NCI-H187 (cell line): ENCODE data around the gene MRTFA.
"Not testable (repeated sequence)": the region's sequence is repeated elsewhere in the genome, so short reads cannot be mapped to it uniquely, and the experiment has no call there.

Experiments used
- DNase-seq, 2 experiments: peaks; one replicate each; lab custom pipeline; 2025; lab: John Stamatoyannopoulos, UW

The MRTFA gene

GRCh38 chr22:40554023-40554422, 82.5 kb downstream of the MRTFA start:
- not testable (repeated sequence) for DNase-seq

- no peak for DNase-seq
Observed at GRCh38 chr22:40553014-40553554, 83.4 kb downstream of the MRTFA start.

- no peak for DNase-seq
Observed at GRCh38 chr22:40552070-40552469, 84.4 kb downstream of the MRTFA start.

- no peak for DNase-seq
Observed at GRCh38 chr22:40547729-40548143, 88.8 kb downstream of the MRTFA start.

DNA sequence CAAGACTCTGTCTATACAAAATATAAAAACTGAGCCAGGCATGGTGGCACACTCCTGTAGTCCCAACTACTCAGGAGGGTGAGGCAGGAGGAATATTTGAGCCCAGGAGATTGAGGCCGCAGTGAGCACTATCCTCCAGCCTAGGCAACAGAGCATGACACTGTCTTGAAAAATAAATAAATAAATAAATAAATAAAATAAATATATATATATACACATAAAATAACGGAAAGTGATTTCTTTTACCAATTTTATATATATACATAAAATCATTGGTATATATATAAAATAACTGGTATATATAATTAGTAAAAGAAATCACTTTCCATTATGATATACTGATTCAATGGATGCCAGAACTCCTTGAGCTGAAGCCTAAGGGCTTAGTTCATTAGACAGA, 91.8 kb downstream of the MRTFA start:
- DNase-seq, result no peak

DNA sequence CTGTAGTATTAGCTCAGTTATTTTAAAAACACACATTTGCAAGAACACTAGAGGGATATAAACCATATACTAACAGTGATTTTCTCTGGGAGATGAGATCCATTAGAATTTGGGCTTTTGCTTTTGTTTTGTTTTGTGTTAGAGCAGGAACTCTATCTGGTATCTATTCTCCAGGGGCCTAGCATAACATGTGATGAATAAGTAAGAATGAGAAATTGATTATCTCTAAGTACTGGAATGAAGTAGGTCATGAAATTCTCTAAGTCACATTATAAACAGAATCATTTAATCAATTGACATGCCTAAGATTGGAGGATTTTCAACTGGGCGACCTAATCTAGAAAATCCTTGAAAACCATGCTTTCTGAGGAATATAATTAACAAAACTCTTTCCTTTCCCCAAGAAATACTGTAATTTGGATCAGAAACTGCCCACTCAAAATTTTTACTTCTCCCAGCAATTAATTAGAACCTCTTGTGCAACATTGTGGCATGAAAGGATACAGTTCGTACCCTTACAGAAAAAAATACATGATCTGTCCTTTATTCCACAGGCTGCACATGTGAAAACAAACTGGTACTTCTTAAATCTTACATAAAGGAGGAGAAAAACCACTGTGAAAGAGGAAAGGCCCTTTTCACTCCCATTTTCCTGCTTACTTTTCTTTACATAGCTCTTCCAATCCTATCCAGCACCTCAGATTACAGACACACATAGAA, 93.5 kb downstream of the MRTFA start:
- DNase-seq, result no peak

DNA sequence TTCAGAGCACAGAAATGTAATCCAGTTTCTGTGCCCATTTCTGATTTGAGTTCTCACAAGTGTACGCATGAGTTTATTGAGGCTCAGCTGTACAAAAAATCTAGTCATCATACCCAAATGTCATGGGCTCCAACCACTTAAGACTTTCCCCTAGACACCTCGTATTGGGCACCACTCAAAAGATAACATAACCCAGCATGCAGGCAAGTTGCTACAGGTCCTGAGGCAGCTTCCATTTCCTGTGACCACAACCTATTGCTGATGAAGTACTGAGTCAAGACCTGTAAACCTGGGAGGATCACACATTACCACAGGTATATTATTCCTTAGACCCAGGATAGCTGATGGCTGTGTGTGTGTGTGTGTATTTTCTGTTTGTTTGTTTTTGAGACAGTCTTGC, 95.2 kb downstream of the MRTFA start:
- DNase-seq, result no peak

DNA sequence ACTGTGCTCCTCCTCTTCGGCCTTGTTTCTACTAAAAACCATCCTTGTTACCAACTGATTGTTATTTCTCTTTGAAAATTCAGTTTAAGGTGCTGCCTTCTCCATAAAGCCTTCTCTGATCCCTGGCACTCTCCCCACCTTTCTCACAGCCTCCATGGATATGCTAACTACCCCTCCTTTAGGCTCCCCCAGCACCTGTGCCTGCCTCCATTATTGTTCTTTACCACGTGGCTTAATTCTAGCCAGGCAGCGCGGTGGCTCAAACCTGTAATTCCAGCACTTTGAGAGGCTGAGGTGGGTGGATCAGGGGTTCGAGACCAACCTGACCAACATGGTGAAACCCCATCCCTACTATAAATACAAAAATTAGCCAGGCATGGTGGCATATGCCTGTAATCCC, 96.3 kb downstream of the MRTFA start:
- no peak for DNase-seq

- not testable (repeated sequence) for DNase-seq
Observed at GRCh38 chr22:40536149-40536548, 100.4 kb downstream of the MRTFA start.

DNA sequence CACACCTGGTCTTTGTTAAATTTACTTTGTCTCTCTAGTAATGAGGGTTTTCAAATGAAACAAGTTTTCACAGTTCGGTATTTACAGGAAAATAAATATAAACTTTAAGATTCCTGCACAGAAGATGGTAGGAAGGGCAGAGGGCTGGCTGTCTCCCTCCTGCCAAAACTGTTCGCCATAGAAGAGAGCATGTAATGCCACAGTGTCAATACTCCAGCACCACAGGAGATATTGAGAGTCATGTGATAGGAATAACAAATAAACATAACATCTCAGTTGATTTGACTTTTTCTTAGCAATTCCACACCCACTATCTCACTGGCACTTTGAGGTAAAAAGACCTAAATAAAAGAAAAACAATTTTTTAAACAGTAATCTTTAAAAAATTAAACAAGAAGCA, 100.9 kb downstream of the MRTFA start:
- DNase-seq, result no peak

- no peak for DNase-seq
Observed at GRCh38 chr22:40535189-40535512, 101.4 kb downstream of the MRTFA start.

DNA sequence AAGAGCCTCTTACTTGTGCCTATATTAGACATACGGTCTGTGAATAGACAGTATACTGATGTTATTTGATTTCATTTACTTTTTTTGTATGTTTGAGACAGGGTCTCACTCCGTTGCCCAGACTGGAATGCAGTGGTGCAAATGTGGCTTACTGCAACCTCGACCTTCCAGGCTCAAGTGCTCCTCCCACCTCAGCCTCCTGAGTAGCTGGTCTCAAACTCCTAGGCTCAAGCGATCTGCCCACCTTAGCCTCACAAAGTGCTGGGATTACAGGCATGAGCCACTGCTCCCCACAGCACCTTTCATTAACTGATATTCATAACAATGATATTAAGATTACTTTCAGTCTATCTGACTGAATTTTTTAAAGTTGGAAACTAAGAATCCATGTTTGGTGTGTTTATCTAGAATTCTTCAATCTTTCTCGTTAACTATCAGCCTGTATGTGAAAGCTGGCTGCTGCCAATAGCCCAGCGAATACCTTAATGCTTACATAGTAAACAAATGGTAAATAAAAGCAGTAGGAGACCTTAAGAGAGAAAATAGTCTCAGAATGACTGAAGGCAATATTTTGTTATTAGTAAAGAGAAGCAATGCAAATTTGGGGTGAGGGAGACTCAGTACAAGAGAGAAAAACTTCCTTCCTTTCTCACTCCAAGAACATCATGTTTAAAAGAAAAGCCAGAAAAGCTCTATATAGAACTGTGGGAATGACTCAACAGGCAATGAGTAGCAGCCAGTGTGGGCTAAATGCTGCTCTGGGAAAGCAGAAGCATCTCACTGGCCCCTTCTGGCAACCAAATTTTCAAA, 101.9 kb downstream of the MRTFA start:
- DNase-seq, result no peak

DNA sequence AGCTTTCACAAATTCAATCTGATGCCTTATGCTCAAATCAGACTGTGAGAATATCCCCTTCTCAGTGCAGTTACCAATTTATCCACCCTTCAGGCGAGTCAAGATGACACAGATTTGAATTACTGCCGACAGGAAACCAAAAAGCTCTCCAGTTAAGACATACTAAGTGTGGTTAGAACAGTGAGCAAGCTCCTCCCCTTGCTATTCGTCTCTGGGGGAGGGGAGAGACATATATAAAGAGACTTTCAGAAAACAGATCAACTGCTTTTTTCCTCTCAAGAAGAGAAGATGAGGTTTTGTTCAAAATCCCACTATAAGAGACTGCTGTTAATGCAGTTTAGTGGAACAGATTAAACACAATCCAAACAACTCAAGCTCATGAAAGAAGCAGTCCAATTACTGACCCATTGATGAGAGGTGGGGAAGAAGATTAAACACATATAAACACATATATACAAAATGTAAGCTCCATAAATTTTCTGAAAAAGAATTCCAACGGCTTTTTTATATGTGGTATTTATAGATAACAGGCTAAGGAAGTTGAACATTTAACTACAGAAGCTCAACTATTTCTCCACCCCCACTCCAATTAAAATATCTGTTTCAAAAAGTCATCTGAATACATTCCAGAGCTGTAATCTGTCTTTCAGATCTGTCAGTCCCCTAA, 102.7 kb downstream of the MRTFA start:
- no peak for DNase-seq

DNA sequence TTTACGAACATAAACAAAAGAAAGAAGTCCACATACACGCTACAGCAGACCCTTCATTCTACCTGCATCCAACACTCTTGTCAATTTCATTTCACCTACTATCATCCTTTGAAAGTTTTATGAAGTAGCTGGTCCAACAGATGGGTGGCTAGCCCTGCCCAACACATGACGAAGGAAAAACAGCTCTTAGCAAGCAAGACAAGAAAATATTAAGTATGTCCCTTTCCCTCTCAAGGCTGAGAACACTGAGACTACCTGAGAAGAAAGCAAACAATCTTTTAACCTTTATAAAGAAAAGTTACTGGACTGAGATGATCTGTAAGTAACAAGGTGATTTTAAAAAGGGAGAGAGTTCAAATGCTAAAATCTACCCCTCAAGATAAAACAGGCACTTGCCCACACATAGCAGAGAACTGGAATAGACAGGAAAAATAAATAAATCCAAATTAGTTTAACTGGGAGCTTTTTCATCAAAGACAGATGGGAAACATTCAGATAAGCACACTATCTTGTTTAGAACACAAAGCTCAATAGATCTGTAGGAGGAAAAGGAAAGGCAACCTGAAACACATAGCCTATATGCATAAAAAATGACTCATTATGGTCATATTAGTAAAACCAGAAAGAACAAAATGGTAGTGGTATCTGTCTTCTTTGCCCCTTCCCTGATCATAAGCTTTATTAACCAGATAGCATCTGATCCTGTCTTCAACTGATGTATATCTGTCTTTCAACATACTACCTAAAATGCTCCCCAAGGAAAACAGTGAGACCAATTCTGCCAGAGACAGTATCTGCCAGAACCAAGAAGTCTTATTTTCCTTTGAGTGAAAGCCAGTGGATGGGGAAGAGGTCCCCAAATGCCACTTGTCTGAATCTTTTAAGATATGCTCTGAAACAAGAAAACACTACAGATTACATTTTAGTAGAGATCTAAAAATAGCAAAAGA, 104.3 kb downstream of the MRTFA start:
- no peak for DNase-seq

DNA sequence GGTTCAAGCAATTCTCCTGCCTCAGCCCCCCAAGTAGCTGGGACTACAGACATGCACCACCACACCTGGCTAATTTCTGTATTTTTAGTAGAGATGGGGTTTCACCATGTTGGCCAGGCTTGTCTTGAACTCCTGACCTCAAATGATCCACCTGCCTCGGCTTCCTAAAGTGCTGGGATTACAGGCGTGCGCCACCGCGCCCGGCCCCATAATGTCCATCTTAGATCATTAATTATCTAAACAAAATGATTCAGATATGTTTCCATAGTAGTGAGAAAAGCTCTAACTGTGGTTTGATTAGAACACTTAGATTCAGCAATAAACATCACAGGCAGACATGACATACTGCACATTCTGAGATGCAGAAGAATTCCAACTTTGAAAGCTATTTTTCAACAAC, 106.1 kb downstream of the MRTFA start:
- DNase-seq, result not testable (repeated sequence)

- no peak for DNase-seq
Observed at GRCh38 chr22:40529821-40530220, 106.7 kb downstream of the MRTFA start.

DNA sequence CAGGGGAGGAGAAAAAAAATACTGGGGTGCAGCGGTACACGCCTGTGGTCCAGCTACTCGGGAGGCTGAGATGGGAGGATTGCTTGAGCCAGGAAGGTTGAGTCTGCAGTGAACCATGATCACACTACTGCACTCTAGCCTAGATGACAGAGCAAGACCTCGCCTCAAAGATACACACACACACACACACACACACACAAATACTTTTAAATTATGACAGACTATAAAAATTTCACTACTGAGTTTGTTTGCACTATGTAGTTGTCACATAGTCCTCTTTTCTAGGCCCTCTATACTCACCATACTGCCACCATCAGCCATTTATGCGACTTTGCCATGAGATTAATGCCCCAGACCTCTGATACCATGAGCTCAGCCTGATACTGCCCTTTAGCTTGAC, 109.6 kb downstream of the MRTFA start:
- no peak for DNase-seq

DNA sequence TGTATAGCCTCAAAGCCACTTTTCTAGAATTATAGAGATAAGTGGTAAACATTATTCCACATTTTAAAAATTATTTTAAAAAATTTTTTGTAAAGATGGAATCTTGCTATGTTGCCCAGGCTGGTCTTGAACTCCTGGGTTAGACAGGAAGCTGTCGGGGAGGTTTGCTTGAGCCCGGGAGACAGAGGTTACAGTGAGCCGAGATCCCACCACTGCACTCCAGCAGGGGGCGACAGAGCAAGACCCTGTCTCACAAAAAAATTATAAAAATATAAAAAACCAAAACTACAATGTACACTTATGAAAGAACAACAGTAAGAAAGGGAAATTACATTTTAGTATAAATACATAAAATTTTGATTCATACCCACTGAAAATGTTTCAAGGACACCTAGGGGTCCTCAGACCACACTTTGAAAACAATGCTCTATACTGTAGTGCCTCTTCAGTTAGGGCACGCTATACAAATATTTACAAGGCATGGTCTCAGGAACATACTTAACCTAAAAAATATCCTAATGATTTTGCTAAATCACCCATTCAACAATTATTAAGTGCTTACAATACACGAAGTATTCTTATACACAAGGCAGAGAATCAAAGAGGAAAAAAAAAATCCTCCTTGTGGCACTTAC, 111.2 kb downstream of the MRTFA start:
- DNase-seq, result no peak

DNA sequence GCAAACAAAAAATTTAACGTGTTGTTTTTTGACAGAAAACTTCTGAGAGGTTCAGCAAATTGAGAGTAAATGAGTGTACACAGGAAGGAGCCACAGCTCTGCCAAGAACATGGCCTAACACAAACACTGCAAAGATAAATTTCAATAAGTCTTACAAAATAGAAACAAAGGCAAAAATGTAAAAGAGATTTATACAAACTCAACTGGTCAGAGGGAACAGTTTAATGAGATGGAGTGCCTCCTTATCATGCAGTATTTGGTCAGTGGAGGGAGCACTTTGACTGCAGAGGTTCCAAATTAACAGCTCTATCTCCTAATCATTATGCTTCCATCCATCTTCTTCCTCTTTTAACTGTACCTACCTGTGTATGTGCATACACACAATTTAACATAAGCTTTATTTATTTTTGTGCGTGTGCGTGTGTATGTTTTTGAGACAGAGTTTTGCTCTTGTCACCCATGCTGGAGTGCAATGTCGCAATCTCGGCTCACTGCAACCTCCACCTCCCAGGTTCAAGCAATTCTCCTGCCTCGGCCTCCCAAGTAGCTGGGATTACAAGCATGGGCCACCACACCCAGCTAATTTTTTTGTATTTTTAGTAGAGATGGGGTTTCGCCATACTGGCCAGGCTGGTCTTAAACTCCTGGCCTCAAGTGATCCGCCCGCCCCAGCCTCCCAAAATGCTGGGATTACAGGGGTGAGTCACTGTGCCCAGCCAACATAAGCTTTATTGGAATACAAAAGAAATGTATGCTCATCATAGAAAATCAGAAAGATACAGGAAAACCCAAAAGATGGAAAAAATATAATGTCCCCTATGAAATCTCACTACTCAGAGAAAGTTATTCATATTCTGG, 111.9 kb downstream of the MRTFA start:
- DNase-seq, result no peak

DNA sequence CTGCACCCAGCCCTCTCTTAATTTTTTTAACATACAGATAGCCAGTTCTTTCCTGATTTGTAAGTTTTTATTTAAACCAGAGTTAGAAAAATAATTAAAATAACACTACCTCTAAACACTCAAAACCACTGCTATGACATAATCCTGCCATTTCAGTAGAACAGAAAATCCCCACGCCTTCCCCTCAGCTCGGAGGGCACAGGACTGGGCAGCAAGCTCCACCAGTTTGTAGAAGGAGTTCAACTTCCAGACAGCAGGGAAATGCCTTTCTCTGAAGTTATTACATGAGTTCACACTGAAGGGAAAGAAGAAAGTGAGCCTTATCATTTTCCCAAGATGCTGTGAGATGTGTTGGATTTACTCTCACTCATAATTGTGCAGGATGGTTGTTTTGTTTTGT, 114.4 kb downstream of the MRTFA start:
- no peak for DNase-seq
